Right atrium auricular region (tissue), 2 donors: ENCODE measurements around the gene C19orf12. TPM values are rescaled to one million over a fixed set of nuclear protein-coding genes. Genes with fewer than 3 reads are reported as not detected.

Experiments
- DNase-seq: peaks from one replicate; pipeline ENCODE4 v3.0.0-alpha.2; 2019; ENCODE audit warnings: low spot score
- H3K27ac ChIP-seq, 2 donors: fragments of 200-600 bp; sonication (generic); 1 replicate in 1 of 2; 2 replicates in 1 of 2; pipeline ENCODE4 v1.5.1; 2016 to 2019
- H3K27me3 ChIP-seq, 2 donors: fragments of 200-600 bp; sonication (generic); one replicate each; pipeline versions ENCODE4 v1.5.1 to v1.6.0; 2017 to 2019
- H3K36me3 ChIP-seq: fragments of 200-600 bp; sonication (generic); one replicate; pipeline ENCODE4 v1.5.1; 2016
- H3K4me1 ChIP-seq, 2 donors: fragments of 200-600 bp; sonication (generic); one replicate each; pipeline versions ENCODE4 v1.5.1 to v1.6.0; 2017 to 2019
- H3K4me3 ChIP-seq, 2 donors: fragments of 200-600 bp; sonication (generic); 1 replicate in 1 of 2; 2 replicates in 1 of 2; pipeline ENCODE4 v1.5.1; 2017 to 2019; ENCODE audit warnings: mild to moderate bottlenecking in 1 of 2, moderate library complexity in 1 of 2
- H3K9me3 ChIP-seq, 2 donors: fragments of 200-600 bp; sonication (generic); one replicate each; pipeline ENCODE4 v1.5.1; 2019
- CTCF ChIP-seq, 2 donors: fragments of 200-600 bp; sonication (generic); IDR thresholded peaks; one replicate each; pipeline ENCODE4 v1.5.1; 2019; ENCODE audit warnings: antibody characterized with exemption in 2 of 2
- total RNA-seq, 2 donors: library from RNA; depleted of rRNA; stranded (reverse); fragments of >200 nt; gene quantifications; one replicate each; pipeline ENCODE4 v1.1.0, GENCODE V29; 2016

The C19orf12 gene
- 10 to 100 TPM; 47.9 to 61.4 TPM for total RNA-seq

- Histone ChIP-seq H3K27me3 (no peaks in the 10 kb centered on the region), H3K4me1 (peaks cover 0 to 35% of the 10 kb centered on the region in 2 donors), H3K27ac (peak within 1 kb of the TSS; percentile 96 to 99), H3K36me3 (no peaks in the 10 kb centered on the region), H3K4me3 (peak within 1 kb of the TSS; percentile 93 to 96), H3K9me3 (no peaks in the 10 kb centered on the region)
- TF ChIP-seq CTCF (IDR thresholded peaks at IDR 0.05) = no peak
- DNase-seq = no peak
These were observed at the start of gene C19orf12 for GRCh38 chr19:29714953-29715700. TSS of gene C19orf12 (minus strand) at chr19:29715261. CDS start at chr19:29708413, 6,848 bp downstream.

GRCh38 chr19:29764361-29764760 lies 49.3 kb upstream of the C19orf12 start:
- H3K4me3 ChIP-seq = no peak overlapping the region
- H3K27me3 ChIP-seq = no peaks in the 10 kb centered on the region
- peaks cover 0 to 7% of the 10 kb centered on the region in 2 donors for H3K4me1 ChIP-seq
- no peak overlapping the region for H3K27ac ChIP-seq
- H3K9me3 ChIP-seq = no peaks in the 10 kb centered on the region
- no peak for TF ChIP-seq CTCF (IDR thresholded peaks at IDR 0.05)
- DNase-seq = no peak
- no peaks in the 10 kb centered on the region for H3K36me3 ChIP-seq

- Histone ChIP-seq H3K4me3 (no peak overlapping the region), H3K27ac (no peak overlapping the region), H3K9me3 (no peaks in the 10 kb centered on the region), H3K4me1 (peaks cover 0 to 7% of the 10 kb centered on the region in 2 donors), H3K27me3 (no peaks in the 10 kb centered on the region), H3K36me3 (no peaks in the 10 kb centered on the region)
- no peak for DNase-seq
- no peak for TF ChIP-seq CTCF (IDR thresholded peaks at IDR 0.05)
These were observed 48.1 kb upstream of the C19orf12 start for GRCh38 chr19:29763196-29763595.

- Histone ChIP-seq H3K36me3 (no peaks in the 10 kb centered on the region), H3K9me3 (no peaks in the 10 kb centered on the region), H3K27me3 (no peaks in the 10 kb centered on the region), H3K4me3 (no peak overlapping the region), H3K4me1 (peaks cover 0 to 7% of the 10 kb centered on the region in 2 donors), H3K27ac (no peak overlapping the region)
- TF ChIP-seq CTCF (IDR thresholded peaks at IDR 0.05) = no peak
- no peak for DNase-seq
These were observed 46.6 kb upstream of the C19orf12 start for GRCh38 chr19:29761575-29762232.

GRCh38 chr19:29760752-29761502 lies 45.9 kb upstream of the C19orf12 start:
- TF ChIP-seq CTCF (IDR thresholded peaks at IDR 0.05) = no peak
- no peak for DNase-seq
- no peaks in the 10 kb centered on the region for H3K9me3 ChIP-seq
- peaks cover 0 to 7% of the 10 kb centered on the region in 2 donors for H3K4me1 ChIP-seq
- H3K27ac ChIP-seq = no peak overlapping the region
- no peak overlapping the region for H3K4me3 ChIP-seq
- H3K36me3 ChIP-seq = no peaks in the 10 kb centered on the region
- H3K27me3 ChIP-seq = no peaks in the 10 kb centered on the region
